GM12864 (cell line): ENCODE data around the gene EP400.

Experiments
- DNase-seq: peaks from one replicate; pipeline ENCODE4 v3.0.0-alpha.2; 2011; ENCODE audit warnings: low read depth
- H3K4me3 ChIP-seq: 2 replicates; pipeline ENCODE4 v1.5.1; 2011; ENCODE audit warnings: mild to moderate bottlenecking, low read depth, low read length, control low read depth
- CTCF ChIP-seq: IDR thresholded peaks from 2 replicates; pipeline ENCODE4 v1.5.1; 2011; ENCODE audit warnings: low read depth, mild to moderate bottlenecking, moderate library complexity, low read length, control low read depth, inconsistent platforms; ENCODE audit errors: missing control alignments

Gene EP400

GRCh38 chr12:132020292-132020691 lies 70.5 kb downstream of the EP400 start:
- no peak for DNase-seq
- no peak for TF ChIP-seq CTCF
- no peak overlapping the region for H3K4me3 ChIP-seq

GRCh38 chr12:132021031-132021871 lies 71.5 kb downstream of the EP400 start:
- DNase-seq, result no peak
- no peak overlapping the region for H3K4me3 ChIP-seq
- TF ChIP-seq CTCF, result no peak

GRCh38 chr12:132021965-132022364 lies 72.2 kb downstream of the EP400 start:
- no peak for DNase-seq
- no peak overlapping the region for H3K4me3 ChIP-seq
- TF ChIP-seq CTCF, result no peak

GRCh38 chr12:132023658-132024057 lies 73.9 kb downstream of the EP400 start:
- no peak for DNase-seq
- TF ChIP-seq CTCF, result no peak
- no peak overlapping the region for H3K4me3 ChIP-seq

GRCh38 chr12:132024758-132025157 lies 75.0 kb downstream of the EP400 start:
- DNase-seq, result no peak
- no peak for TF ChIP-seq CTCF
- H3K4me3 ChIP-seq, result no peak overlapping the region

- no peak overlapping the region for H3K4me3 ChIP-seq
- no peak for TF ChIP-seq CTCF
- DNase-seq, result no peak
Observed at GRCh38 chr12:132025526-132025925, 75.8 kb downstream of the EP400 start.
